Measurements from ENCODE around the gene ATP8B4. TPM values are rescaled to one million over a fixed set of nuclear protein-coding genes. Genes with fewer than 3 reads are reported as not detected.

Gene ATP8B4
- total RNA-seq, 2 experiments from 2014 or later, result 25.0 to 30.3 TPM

GRCh38 chr15:49831206-49831965, 287.6 kb downstream of the ATP8B4 start:
- H3K36me3 Mint-ChIP-seq, result no peaks in the 10 kb centered on the region
- H3K27ac Mint-ChIP-seq, result no peak overlapping the region
- no peaks in the 10 kb centered on the region for H3K27me3 Mint-ChIP-seq
- peaks cover 3% of the 10 kb centered on the region for H3K9me3 Mint-ChIP-seq
- H3K4me3 Mint-ChIP-seq, result no peak overlapping the region
- ATAC-seq (ENCODE audit: low read depth) (no peak), DNase-seq (no peak)
- POLR2A ChIA-PET, result no interaction called here
- H3K4me1 Mint-ChIP-seq, result no peaks in the 10 kb centered on the region

GRCh38 chr15:49830391-49830790, 288.6 kb downstream of the ATP8B4 start:
- Mint-ChIP-seq H3K27me3 (no peaks in the 10 kb centered on the region), H3K27ac (no peak overlapping the region)
- DNase-seq, result no peak

DNA sequence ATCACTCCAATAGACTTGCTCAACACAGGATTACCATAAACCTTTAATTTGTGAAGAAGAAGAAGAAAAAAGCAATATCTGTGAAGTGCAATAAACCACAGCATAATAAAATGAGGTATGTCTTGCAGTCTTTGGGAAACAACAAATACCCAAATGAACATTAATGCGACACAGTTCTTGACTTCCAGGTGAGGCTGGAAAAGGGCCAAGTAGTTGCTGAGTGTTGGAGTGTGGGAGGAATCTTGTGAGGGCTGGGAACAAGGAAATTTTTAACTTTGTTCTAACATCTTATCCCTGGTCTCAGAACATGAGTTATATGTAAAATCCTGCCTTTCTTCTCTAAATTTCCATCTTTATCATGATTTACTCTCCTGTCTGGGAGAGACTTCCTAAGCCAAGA, 291.7 kb downstream of the ATP8B4 start:
- H3K27ac Mint-ChIP-seq, result no peak overlapping the region
- no peaks in the 10 kb centered on the region for H3K27me3 Mint-ChIP-seq
- no peaks in the 10 kb centered on the region for H3K9me3 Mint-ChIP-seq
- POLR2A ChIA-PET, result no interaction called here
- H3K4me1 Mint-ChIP-seq, result no peaks in the 10 kb centered on the region
- no peaks in the 10 kb centered on the region for H3K36me3 Mint-ChIP-seq
- H3K4me3 Mint-ChIP-seq, result no peak overlapping the region
- no peak for DNase-seq
- ATAC-seq (ENCODE audit: low read depth), result no peak

More at GRCh38 chr15:49830391-49830790, 288.6 kb downstream of the ATP8B4 start:
- Mint-ChIP-seq H3K4me3 (no peak overlapping the region), H3K9me3 (no peaks in the 10 kb centered on the region), H3K4me1 (no peaks in the 10 kb centered on the region), H3K36me3 (no peaks in the 10 kb centered on the region)
- POLR2A ChIA-PET, result no interaction called here
- ATAC-seq (ENCODE audit: low read depth), result no peak

DNA sequence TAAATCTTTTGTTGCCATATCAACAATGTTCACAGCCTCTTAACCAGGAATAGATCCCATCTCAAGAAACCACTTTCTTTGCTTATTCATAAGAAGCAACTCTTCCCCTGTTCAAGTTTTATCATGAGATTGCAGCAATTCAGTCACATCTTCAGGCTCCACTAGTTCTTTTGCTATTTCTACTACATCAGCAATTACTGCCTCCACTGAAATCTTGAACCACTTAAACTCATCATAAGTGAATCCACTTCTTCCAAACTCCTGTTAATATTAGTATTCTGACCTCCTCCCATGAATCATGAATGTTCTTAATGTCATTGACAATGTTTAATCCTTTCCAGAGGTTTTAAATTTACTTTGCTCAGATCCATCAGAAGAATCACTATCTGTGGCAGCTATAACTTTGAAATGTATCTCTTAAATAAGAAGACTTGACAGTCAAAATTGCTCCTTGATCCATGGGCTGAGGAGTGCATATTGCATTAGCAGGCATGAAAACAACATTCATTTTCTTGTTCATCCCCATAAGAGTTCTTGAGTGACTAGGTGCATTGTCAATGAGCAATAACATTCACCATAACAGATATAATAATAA, 292.3 kb downstream of the ATP8B4 start:
- POLR2A ChIA-PET, result no interaction called here
- Mint-ChIP-seq H3K4me1 (no peaks in the 10 kb centered on the region), H3K27ac (no peak overlapping the region), H3K4me3 (no peak overlapping the region), H3K9me3 (no peaks in the 10 kb centered on the region), H3K27me3 (no peaks in the 10 kb centered on the region), H3K36me3 (no peaks in the 10 kb centered on the region)
- DNase-seq, result no peak
- no peak for ATAC-seq (ENCODE audit: low read depth)

DNA sequence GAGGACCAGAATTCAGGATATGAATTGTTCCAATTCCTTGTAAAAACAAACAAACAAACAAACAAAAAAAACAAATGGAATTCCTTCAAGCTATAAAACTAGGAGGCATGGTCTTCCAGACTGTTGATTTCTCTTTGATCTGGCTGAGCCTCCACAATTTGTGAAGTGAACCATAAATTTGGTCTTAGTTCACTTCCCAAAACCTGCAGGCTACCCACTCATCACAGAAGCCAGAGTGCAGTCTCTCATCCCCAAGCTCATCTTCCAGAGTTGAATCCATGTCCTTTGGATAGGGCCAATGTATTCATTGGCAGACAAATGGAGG, 294.3 kb downstream of the ATP8B4 start:
- DNase-seq (no peak), ATAC-seq (ENCODE audit: low read depth) (no peak)
- POLR2A ChIA-PET, result no interaction called here
- H3K4me1 Mint-ChIP-seq, result no peaks in the 10 kb centered on the region
- no peaks in the 10 kb centered on the region for H3K36me3 Mint-ChIP-seq
- no peaks in the 10 kb centered on the region for H3K9me3 Mint-ChIP-seq
- H3K27ac Mint-ChIP-seq, result no peak overlapping the region
- H3K4me3 Mint-ChIP-seq, result no peak overlapping the region
- H3K27me3 Mint-ChIP-seq, result no peaks in the 10 kb centered on the region

DNA sequence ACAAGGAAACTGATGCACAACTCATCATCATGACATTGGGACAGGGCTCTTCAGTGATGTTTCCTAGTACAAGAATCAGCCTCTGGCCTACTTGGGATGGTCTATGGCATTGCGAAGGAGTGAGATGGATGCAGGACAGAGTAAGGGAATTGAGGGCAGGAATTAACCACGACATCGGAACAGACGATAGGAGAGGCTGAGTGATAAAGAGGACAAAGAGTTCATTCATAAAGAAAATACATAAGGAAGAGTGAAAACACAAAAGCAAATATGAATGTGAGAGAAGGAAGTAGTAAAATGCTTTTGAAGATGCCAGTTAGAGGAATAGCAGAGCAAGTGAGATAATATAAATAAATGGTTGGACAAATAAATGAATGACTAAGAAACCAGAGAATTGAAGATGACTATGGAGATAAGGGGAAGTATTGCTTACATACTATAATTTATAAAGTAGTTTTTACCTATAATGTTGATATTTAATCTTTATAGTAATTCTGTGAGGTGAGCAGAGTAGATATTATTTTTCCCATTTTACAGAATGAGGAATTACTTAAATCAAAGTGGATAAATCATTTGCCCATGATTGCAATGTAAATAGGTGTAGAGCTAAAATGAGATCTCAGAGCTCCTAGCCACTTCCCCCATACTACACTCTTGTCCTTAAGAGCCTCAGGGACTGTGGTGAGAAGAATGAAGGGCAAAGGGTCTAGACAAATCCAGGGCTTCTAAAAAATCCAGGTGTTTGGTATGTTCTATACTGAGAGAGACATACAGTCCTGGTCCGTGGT, 294.9 kb downstream of the ATP8B4 start:
- POLR2A ChIA-PET, result no interaction called here
- no peak overlapping the region for H3K4me3 Mint-ChIP-seq
- H3K27me3 Mint-ChIP-seq, result no peaks in the 10 kb centered on the region
- ATAC-seq (ENCODE audit: low read depth), result no peak
- DNase-seq, result no peak
- H3K4me1 Mint-ChIP-seq, result no peaks in the 10 kb centered on the region
- H3K36me3 Mint-ChIP-seq, result no peaks in the 10 kb centered on the region
- H3K27ac Mint-ChIP-seq, result no peak overlapping the region
- no peaks in the 10 kb centered on the region for H3K9me3 Mint-ChIP-seq

- Mint-ChIP-seq H3K27me3 (peaks cover 8% of the 10 kb centered on the region), H3K4me3 (no peak overlapping the region), H3K36me3 (no peaks in the 10 kb centered on the region), H3K9me3 (no peaks in the 10 kb centered on the region), H3K27ac (no peak overlapping the region), H3K4me1 (peaks cover 11% of the 10 kb centered on the region)
- no peak for DNase-seq
- POLR2A ChIA-PET, result no interaction called here
- no peak for ATAC-seq (ENCODE audit: low read depth)
These were observed 301.9 kb downstream of the ATP8B4 start for GRCh38 chr15:49817100-49817499.

DNA sequence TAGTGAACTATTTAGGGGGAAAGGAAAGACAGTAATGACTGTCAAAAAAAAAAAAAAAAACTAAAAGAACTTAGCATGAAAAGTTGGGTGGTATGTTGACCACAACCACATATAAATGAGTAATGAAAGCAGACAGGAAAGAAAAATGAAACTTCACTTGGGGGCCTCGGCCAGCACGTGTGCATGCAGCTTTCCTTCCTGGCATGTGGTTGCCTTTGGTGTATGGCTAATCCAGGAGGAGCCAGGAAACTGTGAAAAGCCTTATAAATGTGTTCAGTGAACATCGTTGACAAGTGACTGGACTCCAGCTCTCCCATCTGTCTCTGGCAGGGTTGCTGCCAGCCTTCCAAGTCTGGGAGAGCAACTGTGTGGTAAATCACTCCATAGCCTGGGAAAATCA, 303.1 kb downstream of the ATP8B4 start:
- Mint-ChIP-seq H3K9me3 (no peaks in the 10 kb centered on the region), H3K36me3 (no peaks in the 10 kb centered on the region), H3K27ac (no peak overlapping the region), H3K4me1 (peaks cover 11% of the 10 kb centered on the region), H3K27me3 (peaks cover 8% of the 10 kb centered on the region), H3K4me3 (peak overlapping the region; percentile 34)
- no peak for DNase-seq
- POLR2A ChIA-PET, result no interaction called here
- peak; percentile 36 for ATAC-seq (ENCODE audit: low read depth)

DNA sequence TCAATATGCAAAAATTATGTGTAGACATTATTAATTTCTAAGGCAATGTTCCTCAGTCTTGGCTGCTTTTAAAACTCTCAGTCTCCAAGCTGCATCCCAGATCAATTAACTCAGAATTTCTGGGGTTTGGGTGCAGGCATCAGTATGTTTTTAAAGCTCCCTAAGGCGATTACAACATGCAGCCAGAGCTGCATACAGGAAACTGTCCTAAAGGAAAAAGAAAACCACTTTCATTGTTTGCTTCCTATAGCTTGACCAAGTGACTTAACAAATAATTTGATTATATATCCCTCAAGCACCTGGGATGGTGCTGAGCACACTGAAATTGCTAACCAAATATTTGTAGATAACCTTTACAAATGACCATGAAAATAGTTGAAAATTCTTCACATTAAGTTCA, 303.5 kb downstream of the ATP8B4 start:
- peaks cover 11% of the 10 kb centered on the region for H3K4me1 Mint-ChIP-seq
- H3K27ac Mint-ChIP-seq, result no peak overlapping the region
- ATAC-seq (ENCODE audit: low read depth) (no peak), DNase-seq (no peak)
- no peaks in the 10 kb centered on the region for H3K36me3 Mint-ChIP-seq
- peaks cover 8% of the 10 kb centered on the region for H3K27me3 Mint-ChIP-seq
- H3K4me3 Mint-ChIP-seq, result peak overlapping the region; percentile 34
- no peaks in the 10 kb centered on the region for H3K9me3 Mint-ChIP-seq
- POLR2A ChIA-PET, result no interaction called here

DNA sequence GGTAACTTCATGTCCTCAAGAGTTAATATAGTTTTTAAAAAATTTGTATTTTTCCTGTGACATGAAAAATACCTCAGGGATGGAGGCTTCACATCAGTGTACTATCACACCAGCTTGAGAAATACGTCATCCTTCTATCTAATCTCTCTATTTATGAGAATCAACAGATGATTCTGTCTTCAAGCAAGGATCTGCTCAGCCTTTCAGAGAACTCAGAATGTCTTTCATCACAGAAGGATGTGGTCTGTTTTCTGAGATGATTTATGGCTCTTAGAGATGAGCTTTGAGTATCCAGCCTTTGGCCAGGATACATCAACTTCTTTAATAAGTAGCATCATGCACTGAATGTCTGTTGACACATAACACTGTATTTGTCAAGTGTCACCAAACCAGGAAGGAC, 304.3 kb downstream of the ATP8B4 start:
- H3K27ac Mint-ChIP-seq, result no peak overlapping the region
- POLR2A ChIA-PET, result no interaction called here
- H3K9me3 Mint-ChIP-seq, result no peaks in the 10 kb centered on the region
- H3K4me1 Mint-ChIP-seq, result peaks cover 11% of the 10 kb centered on the region
- no peaks in the 10 kb centered on the region for H3K36me3 Mint-ChIP-seq
- DNase-seq (no peak), ATAC-seq (ENCODE audit: low read depth) (peak; percentile 18)
- H3K4me3 Mint-ChIP-seq, result no peak overlapping the region
- H3K27me3 Mint-ChIP-seq, result peaks cover 8% of the 10 kb centered on the region

DNA sequence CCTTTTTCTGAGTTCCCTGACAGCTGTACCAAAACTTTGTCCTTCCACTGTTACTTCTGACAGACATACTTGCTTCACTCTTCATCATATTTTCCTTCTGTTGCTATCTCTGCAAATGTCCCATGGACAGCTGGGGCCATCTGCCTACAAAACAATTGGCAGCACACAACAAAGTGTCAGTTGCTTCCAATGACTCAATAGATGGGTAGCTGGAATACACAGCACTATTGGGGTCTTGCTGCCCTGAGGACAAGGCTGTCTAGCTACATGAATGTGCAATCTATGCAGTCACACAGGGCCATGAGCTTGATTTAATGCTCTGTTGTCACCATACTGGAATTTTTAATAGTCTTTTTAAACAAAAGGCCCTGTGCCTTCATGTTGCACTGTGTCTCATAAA, 305.4 kb downstream of the ATP8B4 start:
- Mint-ChIP-seq H3K27me3 (peaks cover 12% of the 10 kb centered on the region), H3K27ac (no peak overlapping the region), H3K4me1 (peaks cover 11% of the 10 kb centered on the region), H3K36me3 (no peaks in the 10 kb centered on the region), H3K9me3 (no peaks in the 10 kb centered on the region), H3K4me3 (no peak overlapping the region)
- DNase-seq, result no peak
- ATAC-seq (ENCODE audit: low read depth), result no peak
- POLR2A ChIA-PET, result no interaction called here

DNA sequence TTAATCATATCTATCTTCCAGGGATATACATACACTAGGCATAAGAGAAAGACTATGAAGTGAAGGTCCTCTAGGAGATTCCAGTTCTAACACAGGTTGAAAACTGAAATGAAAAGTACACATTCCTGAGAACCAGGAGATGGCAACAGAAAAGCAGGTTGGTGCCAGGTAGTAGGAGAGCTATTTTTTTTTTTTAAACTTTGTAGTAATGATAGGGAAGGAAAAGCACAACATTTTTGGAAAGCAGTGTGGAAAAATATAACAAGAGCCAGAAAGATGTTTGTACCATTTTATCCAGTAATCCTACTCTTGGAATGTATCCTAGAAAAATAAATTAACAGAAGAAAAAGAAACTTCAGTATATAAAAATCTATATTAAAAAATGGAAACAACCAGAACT, 308.3 kb downstream of the ATP8B4 start:
- peaks cover 7% of the 10 kb centered on the region for H3K4me1 Mint-ChIP-seq
- H3K9me3 Mint-ChIP-seq, result peaks cover 1% of the 10 kb centered on the region
- peaks cover 21% of the 10 kb centered on the region for H3K27me3 Mint-ChIP-seq
- POLR2A ChIA-PET, result no interaction called here
- DNase-seq, result no peak
- no peak overlapping the region for H3K4me3 Mint-ChIP-seq
- no peak for ATAC-seq (ENCODE audit: low read depth)
- no peaks in the 10 kb centered on the region for H3K36me3 Mint-ChIP-seq
- no peak overlapping the region for H3K27ac Mint-ChIP-seq

DNA sequence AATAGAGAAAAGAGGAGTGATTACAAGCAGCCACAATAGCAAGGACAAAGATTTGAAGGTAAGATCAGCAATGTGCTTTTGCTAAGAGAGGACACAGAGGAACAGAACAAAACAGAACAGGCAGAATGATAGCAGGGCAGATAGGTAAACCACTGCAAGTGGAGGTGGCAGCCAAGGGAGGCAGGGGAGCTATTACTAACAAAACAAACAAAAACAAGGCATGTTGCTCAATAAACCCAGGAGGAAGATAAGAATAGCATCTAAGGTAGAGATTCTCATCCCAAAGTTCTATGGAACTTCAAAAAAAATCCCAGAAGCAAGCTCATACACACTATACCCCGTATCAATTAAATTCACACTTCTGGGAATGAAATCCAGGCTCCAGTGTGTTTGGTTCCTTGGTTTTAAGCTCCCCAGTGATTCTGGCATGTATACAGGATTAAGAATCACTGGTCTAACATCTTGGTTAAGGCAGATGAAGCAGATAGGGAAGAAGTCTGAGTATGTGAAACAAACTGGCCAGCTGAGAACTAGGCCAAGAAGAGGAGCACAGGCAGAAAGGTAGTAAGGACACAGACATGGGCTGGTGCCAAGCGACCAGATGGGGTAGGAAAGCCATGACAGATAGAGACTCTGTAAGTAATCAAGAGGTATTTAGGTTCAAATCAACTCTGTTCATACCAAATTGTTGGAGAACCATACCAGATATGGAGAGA, 309.0 kb downstream of the ATP8B4 start:
- no peak for ATAC-seq (ENCODE audit: low read depth)
- POLR2A ChIA-PET, result no interaction called here
- Mint-ChIP-seq H3K27me3 (peaks cover 21% of the 10 kb centered on the region), H3K4me3 (no peak overlapping the region), H3K27ac (no peak overlapping the region), H3K36me3 (no peaks in the 10 kb centered on the region), H3K4me1 (peaks cover 3% of the 10 kb centered on the region), H3K9me3 (peaks cover 1% of the 10 kb centered on the region)
- no peak for DNase-seq

All from activated naive CD8-positive, alpha-beta T cell treated with anti-CD3 and anti-CD28 coated beads, Interleukin-2, amount 10 ng/mL, durations not matched to agents 7 days and 5 days (primary cell).